Measurements from ENCODE around the gene NDUFB2.
"Not testable (repeated sequence)": the region's sequence is repeated elsewhere in the genome, so short reads cannot be mapped to it uniquely, and the experiment has no call there.

DNA sequence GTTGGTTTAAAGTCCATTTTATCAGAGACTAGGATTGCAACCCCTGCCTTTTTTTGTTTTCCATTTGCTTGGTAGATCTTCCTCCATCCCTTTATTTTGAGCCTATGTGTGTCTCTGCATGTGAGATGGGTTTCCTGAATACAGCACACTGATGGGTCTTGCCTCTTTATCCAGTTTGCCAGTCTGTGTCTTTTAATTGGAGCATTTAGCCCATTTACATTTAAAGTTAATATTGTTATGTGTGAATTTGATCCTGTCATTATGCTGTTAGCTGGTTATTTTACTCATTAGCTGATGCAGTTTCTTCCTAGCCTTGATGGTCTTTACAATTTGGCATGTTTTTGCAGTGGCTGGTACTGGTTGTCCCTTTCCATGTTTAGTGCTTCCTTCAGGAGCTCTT is 15.9 kb downstream of the NDUFB2 start:
- TF ChIP-seq, protein P1, sequence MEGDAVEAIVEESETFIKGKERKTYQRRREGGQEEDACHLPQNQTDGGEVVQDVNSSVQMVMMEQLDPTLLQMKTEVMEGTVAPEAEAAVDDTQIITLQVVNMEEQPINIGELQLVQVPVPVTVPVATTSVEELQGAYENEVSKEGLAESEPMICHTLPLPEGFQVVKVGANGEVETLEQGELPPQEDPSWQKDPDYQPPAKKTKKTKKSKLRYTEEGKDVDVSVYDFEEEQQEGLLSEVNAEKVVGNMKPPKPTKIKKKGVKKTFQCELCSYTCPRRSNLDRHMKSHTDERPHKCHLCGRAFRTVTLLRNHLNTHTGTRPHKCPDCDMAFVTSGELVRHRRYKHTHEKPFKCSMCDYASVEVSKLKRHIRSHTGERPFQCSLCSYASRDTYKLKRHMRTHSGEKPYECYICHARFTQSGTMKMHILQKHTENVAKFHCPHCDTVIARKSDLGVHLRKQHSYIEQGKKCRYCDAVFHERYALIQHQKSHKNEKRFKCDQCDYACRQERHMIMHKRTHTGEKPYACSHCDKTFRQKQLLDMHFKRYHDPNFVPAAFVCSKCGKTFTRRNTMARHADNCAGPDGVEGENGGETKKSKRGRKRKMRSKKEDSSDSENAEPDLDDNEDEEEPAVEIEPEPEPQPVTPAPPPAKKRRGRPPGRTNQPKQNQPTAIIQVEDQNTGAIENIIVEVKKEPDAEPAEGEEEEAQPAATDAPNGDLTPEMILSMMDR (IDR thresholded peaks at IDR 0.05) = not testable (repeated sequence)
- TF ChIP-seq POLR2A (IDR thresholded peaks at IDR 0.05) = not testable (repeated sequence)
